SJSA1 (cell line): Measurements from ENCODE around the gene GEMIN7. TPM values are rescaled to one million over a fixed set of nuclear protein-coding genes. Genes with fewer than 3 reads are reported as not detected.
"Not testable (repeated sequence)": the region's sequence is repeated elsewhere in the genome, so short reads cannot be mapped to it uniquely, and the experiment has no call there.

Experiments
- DNase-seq, 2 experiments: peaks; one replicate each; pipeline ENCODE4 v3.0.0-alpha.2; 2015 to 2020; ENCODE audit warnings: low spot score in 2 of 2, low read depth in 1 of 2
- H3K27ac ChIP-seq: fragments of 250-450 bp; sonication (Bioruptor Pico); 2 replicates; pipeline ENCODE4 v1.5.1; 2020; ENCODE audit warnings: mild to moderate bottlenecking, moderate library complexity
- H3K27me3 ChIP-seq: fragments of 250-450 bp; sonication (Bioruptor Pico); replicated peaks from 2 replicates; pipeline ENCODE4 v1.5.1; 2020; ENCODE audit warnings: mild to moderate bottlenecking, moderate library complexity
- H3K36me3 ChIP-seq: fragments of 250-450 bp; sonication (Bioruptor Pico); 2 replicates; pipeline ENCODE4 v1.5.1; 2020; ENCODE audit warnings: mild to moderate bottlenecking
- H3K4me1 ChIP-seq: fragments of 250-450 bp; sonication (Bioruptor Pico); replicated peaks from 2 replicates; pipeline ENCODE4 v1.6.1; 2021; ENCODE audit warnings: mild to moderate bottlenecking
- H3K4me3 ChIP-seq: fragments of 250-450 bp; sonication (Bioruptor Pico); 2 replicates; pipeline ENCODE4 v1.5.1; 2020; ENCODE audit warnings: mild to moderate bottlenecking
- H3K9me3 ChIP-seq: fragments of 250-450 bp; sonication (Bioruptor Pico); replicated peaks from 2 replicates; pipeline ENCODE4 v1.5.1; 2020; ENCODE audit warnings: mild to moderate bottlenecking
- total RNA-seq: library from RNA; depleted of rRNA; stranded (reverse); fragments of >200 nt; shearing (Covaris generic); gene quantifications from 2 replicates; pipeline ENCODE4 v1.2.3, GENCODE V29; 2014

GEMIN7 gene
- total RNA-seq, 1 experiment from 2014 or later = 46.9 TPM

DNA sequence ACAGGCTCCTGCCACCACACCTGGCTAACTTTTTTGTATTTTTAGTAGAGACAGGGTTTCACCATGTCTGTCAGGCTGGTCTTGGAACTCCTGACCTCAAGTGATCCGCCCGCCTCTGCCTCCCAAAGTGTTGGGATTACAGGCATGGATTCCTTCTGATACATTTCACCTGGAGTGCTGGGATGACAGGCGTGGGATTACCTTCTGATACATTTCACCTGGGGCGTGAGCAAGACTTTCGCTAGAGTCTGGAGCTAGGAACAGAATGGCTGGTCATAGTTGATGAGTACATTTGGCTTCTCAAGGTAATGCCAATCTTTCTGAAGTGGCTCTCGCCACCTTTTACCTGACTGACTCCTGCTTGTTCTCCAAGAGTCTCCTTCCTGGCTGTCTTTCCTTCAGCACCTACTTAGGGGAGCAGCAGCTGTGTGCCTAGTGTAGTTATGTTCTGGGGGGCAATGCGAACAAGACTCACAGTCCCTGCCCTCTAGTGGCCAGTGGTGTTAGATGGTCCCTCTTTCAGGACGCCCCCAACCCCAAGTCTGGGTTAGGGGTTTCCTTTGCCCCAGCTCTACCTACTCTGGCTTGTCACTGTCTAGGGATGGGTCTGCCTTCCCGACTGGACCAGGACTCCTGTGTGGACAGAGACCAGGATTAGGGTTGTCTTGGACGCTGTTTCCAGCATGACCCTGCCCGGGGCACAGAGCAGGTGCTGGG is 33.2 kb downstream of the GEMIN7 start:
- Histone ChIP-seq H3K4me1 (no peaks in the 10 kb centered on the region), H3K9me3 (no peaks in the 10 kb centered on the region), H3K36me3 (no peaks in the 10 kb centered on the region), H3K27me3 (no peaks in the 10 kb centered on the region), H3K27ac (no peak overlapping the region), H3K4me3 (no peak overlapping the region)
- DNase-seq = no peak

DNA sequence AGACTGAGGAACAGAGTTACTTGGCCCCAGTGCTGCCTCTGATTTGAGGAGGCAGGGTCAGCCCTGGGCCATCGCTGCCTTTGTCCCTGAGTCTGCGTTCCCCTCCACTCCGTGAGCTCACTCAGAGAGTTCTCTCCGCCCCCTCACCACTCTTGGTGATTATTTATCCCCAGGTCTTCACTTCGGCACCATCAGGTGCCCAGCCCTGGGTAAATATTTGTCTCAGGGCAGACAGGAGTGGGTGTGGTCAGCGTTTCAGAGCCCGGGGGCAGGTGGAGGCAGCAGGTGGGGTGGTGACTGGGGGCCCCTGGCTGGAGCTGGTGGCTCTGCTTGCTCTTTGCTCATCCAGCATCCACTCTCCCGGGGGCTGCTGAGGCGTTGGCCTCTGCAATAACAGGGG is 34.6 kb downstream of the GEMIN7 start:
- DNase-seq = no peak
- H3K4me1 ChIP-seq = no peaks in the 10 kb centered on the region
- no peaks in the 10 kb centered on the region for H3K27me3 ChIP-seq
- H3K36me3 ChIP-seq = no peaks in the 10 kb centered on the region
- H3K4me3 ChIP-seq = no peak overlapping the region
- H3K9me3 ChIP-seq = no peaks in the 10 kb centered on the region
- H3K27ac ChIP-seq = no peak overlapping the region

- Histone ChIP-seq H3K36me3 (no peaks in the 10 kb centered on the region), H3K9me3 (no peaks in the 10 kb centered on the region), H3K27ac (no peak overlapping the region), H3K4me1 (no peaks in the 10 kb centered on the region), H3K4me3 (no peak overlapping the region), H3K27me3 (no peaks in the 10 kb centered on the region)
- no peak for DNase-seq
Measured at GRCh38 chr19:45114116-45114515, 35.1 kb downstream of the GEMIN7 start.

GRCh38 chr19:45115809-45116615 is 37.0 kb downstream of the GEMIN7 start:
- H3K4me1 ChIP-seq = no peaks in the 10 kb centered on the region
- no peaks in the 10 kb centered on the region for H3K27me3 ChIP-seq
- no peaks in the 10 kb centered on the region for H3K36me3 ChIP-seq
- no peak overlapping the region for H3K4me3 ChIP-seq
- DNase-seq = no peak
- H3K27ac ChIP-seq = no peak overlapping the region
- no peaks in the 10 kb centered on the region for H3K9me3 ChIP-seq

- Histone ChIP-seq H3K27ac (no peak overlapping the region), H3K27me3 (no peaks in the 10 kb centered on the region), H3K4me3 (no peak overlapping the region), H3K9me3 (no peaks in the 10 kb centered on the region), H3K4me1 (no peaks in the 10 kb centered on the region), H3K36me3 (no peaks in the 10 kb centered on the region)
- no peak for DNase-seq
Measured at GRCh38 chr19:45117167-45117594, 38.1 kb downstream of the GEMIN7 start.

- no peaks in the 10 kb centered on the region for H3K36me3 ChIP-seq
- H3K4me1 ChIP-seq = no peaks in the 10 kb centered on the region
- H3K4me3 ChIP-seq = no peak overlapping the region
- H3K9me3 ChIP-seq = no peaks in the 10 kb centered on the region
- DNase-seq = no peak
- H3K27ac ChIP-seq = no peak overlapping the region
- no peaks in the 10 kb centered on the region for H3K27me3 ChIP-seq
Measured at GRCh38 chr19:45117671-45118070, 38.6 kb downstream of the GEMIN7 start.

- DNase-seq = no peak
- H3K27me3 ChIP-seq = no peaks in the 10 kb centered on the region
- H3K4me3 ChIP-seq = no peak overlapping the region
- H3K27ac ChIP-seq = no peak overlapping the region
- no peaks in the 10 kb centered on the region for H3K36me3 ChIP-seq
- H3K4me1 ChIP-seq = no peaks in the 10 kb centered on the region
- H3K9me3 ChIP-seq = no peaks in the 10 kb centered on the region
Measured at GRCh38 chr19:45118106-45118505, 39.0 kb downstream of the GEMIN7 start.

DNA sequence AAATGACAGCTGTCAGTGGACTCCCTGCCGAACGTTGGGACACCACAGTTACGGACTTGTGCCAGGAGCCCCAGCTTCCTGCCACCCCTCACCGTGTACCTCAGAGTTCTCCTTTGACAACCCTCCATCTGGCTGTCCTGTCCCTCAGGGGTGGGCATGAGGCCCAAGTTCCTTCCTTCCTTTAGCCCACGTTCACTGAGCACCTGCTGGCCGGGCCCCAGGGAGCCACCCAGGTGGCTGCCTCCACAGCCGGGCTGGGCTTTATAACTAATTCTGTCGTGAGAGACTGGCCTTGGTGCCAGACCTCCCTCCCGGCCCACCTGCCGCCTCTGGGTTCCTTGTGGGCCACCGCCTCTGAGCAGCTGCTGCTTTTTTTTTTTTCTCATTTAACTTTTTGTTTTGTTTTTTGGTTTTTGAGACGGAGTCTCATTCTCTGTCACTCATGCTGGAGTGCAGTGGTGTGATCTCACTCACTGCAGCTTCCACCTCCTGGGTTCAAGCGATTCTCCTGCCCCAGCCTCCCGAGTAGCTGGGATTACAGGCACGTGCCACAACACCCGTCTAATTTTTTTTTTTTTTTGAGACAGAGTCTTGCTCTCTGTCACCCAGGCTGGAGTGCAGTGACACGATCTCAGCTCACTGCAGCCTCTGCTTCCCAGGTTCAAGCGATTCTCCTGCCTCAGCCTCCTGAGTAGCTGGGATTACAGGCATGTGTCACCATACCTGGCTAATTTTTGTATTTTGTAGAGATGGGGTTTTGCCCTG is 39.7 kb downstream of the GEMIN7 start:
- H3K27ac ChIP-seq, H3K4me3 ChIP-seq, H3K9me3 ChIP-seq, H3K4me1 ChIP-seq, H3K27me3 ChIP-seq, DNase-seq, H3K36me3 ChIP-seq: not testable (repeated sequence)

GRCh38 chr19:45119582-45119981 is 40.5 kb downstream of the GEMIN7 start:
- DNase-seq = no peak
- H3K36me3 ChIP-seq = no peaks in the 10 kb centered on the region
- H3K4me3 ChIP-seq = no peak overlapping the region
- no peaks in the 10 kb centered on the region for H3K9me3 ChIP-seq
- no peak overlapping the region for H3K27ac ChIP-seq
- no peaks in the 10 kb centered on the region for H3K4me1 ChIP-seq
- H3K27me3 ChIP-seq = no peaks in the 10 kb centered on the region

DNA sequence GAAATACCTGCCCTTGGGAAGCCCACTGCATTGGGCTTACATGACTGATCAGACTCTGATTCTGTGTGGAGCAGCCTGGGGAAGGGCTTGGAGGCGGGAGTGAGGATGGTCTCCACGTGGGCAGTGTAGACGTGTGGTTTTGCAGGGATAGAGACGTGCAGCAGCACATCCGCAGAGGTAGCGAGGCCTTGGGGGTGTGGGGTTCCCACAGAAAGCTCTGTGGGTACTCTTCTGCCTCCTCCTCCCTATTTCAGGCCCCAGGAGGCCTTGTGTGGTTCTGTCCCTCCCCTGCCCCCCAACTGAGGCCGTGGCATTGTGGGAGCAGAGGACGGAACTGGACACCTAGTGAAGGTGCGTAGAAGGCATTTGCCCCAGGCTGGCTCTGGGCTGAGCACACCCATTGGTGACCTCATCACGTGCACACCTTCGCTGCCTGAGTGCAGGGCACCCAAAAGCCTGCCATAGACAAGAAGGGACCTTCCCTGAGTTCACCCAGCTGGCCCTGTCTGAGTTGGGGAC is 42.8 kb downstream of the GEMIN7 start:
- H3K27me3 ChIP-seq = no peaks in the 10 kb centered on the region
- no peak overlapping the region for H3K27ac ChIP-seq
- no peak overlapping the region for H3K4me3 ChIP-seq
- H3K36me3 ChIP-seq = no peaks in the 10 kb centered on the region; the same call in 1 of the 2 replicates
- H3K4me1 ChIP-seq = no peaks in the 10 kb centered on the region
- no peaks in the 10 kb centered on the region; the same call in 1 of the 2 replicates for H3K9me3 ChIP-seq
- DNase-seq = no peak

- DNase-seq = no peak
- Histone ChIP-seq H3K27me3 (no peaks in the 10 kb centered on the region), H3K4me3 (no peak overlapping the region)
Measured at GRCh38 chr19:45122832-45123231, 43.8 kb downstream of the GEMIN7 start.

DNA sequence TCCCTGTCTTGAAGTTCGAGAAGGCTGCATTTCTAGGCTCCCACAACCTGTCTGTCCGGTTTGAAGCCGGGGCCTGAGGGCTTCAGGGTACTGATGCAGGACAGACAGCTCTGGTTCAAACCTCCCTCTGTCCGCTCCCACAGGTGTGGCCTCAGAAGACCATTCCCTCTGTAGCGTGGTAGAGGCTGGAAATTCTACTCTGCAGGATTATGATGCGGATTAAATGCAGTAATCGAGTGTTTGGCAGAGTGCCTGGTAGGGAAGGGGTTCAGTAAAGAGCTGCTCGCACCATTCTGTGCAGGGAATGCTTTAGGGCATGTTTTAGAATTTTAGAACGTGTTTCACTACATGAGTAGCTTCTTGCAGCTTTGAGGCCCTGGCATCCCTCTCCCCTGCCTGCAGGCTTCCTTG is 44.4 kb downstream of the GEMIN7 start:
- H3K4me1 ChIP-seq = no peaks in the 10 kb centered on the region
- DNase-seq = no peak
- no peak overlapping the region for H3K4me3 ChIP-seq
- no peaks in the 10 kb centered on the region; the same call in 1 of the 2 replicates for H3K9me3 ChIP-seq
- no peaks in the 10 kb centered on the region; the same call in 1 of the 2 replicates for H3K36me3 ChIP-seq
- no peak overlapping the region for H3K27ac ChIP-seq
- no peaks in the 10 kb centered on the region for H3K27me3 ChIP-seq

More at GRCh38 chr19:45122832-45123231, 43.8 kb downstream of the GEMIN7 start:
- no peak overlapping the region for H3K27ac ChIP-seq
- no peaks in the 10 kb centered on the region for H3K4me1 ChIP-seq
- H3K36me3 ChIP-seq = no peaks in the 10 kb centered on the region; the same call in 1 of the 2 replicates
- H3K9me3 ChIP-seq = no peaks in the 10 kb centered on the region; the same call in 1 of the 2 replicates

GRCh38 chr19:45124021-45124420 is 45.0 kb downstream of the GEMIN7 start:
- no peaks in the 10 kb centered on the region for H3K27me3 ChIP-seq
- H3K4me3 ChIP-seq = no peak overlapping the region
- H3K27ac ChIP-seq = no peak overlapping the region
- no peaks in the 10 kb centered on the region; the same call in 1 of the 2 replicates for H3K36me3 ChIP-seq
- H3K9me3 ChIP-seq = no peaks in the 10 kb centered on the region; the same call in 1 of the 2 replicates
- no peak for DNase-seq
- no peaks in the 10 kb centered on the region for H3K4me1 ChIP-seq
